ENCODE results near the gene WDR46. TPM values are rescaled to one million over a fixed set of nuclear protein-coding genes. Genes with fewer than 3 reads are reported as not detected.

WDR46 gene
- total RNA-seq, 4 donors from 2014 or later: 25.0 to 87.2 (median 55.8) TPM

GRCh38 chr6:33279971-33280511 is 9.0 kb downstream of the WDR46 start:
- peaks cover 15 to 34% (median 26%) of the 10 kb centered on the region in 4 donors for H3K4me1 ChIP-seq
- DNase-seq: no peak
- TF ChIP-seq CTCF (IDR thresholded peaks at IDR 0.05) (peak; percentile 11 to 67 (median 41)), EP300 (IDR thresholded peaks at IDR 0.05; ENCODE audit: low read depth) (no peak)
- H3K27me3 ChIP-seq: no peaks in the 10 kb centered on the region
- in situ Hi-C loops (cut with MboI; ENCODE audit: low pct_ligation_motif_present in 1 of 4, low pct_unique_long_range_greater_than_20kb in 1 of 4, low sequenced_read_pairs in 3 of 4): no loop called here
- no peak overlapping the region for H3K4me3 ChIP-seq
- no peak overlapping the region for H3K27ac ChIP-seq
- H3K9me3 ChIP-seq: no peaks in the 10 kb centered on the region
- 67% methylated on average over 4 of the region's 5 CpGs; no CpG with 5 or more reads in 1 of the 2 donors for WGBS, 2 donors (ENCODE audit: low coverage in 1 of 2)
- H3K36me3 ChIP-seq: no peaks in the 10 kb centered on the region
- intact Hi-C loops (cut with DNase I; ENCODE audit: low total_unique reads): no loop called here

GRCh38 chr6:33279257-33279695 is 9.8 kb downstream of the WDR46 start:
- no peaks in the 10 kb centered on the region for H3K36me3 ChIP-seq

GRCh38 chr6:33278810-33279209 is 10.2 kb downstream of the WDR46 start:
- in situ Hi-C loops (cut with MboI; ENCODE audit: low pct_ligation_motif_present in 1 of 4, low pct_unique_long_range_greater_than_20kb in 1 of 4, low sequenced_read_pairs in 3 of 4) (no loop called here), intact Hi-C loops (cut with DNase I; ENCODE audit: low total_unique reads) (no loop called here)
- H3K27ac ChIP-seq: peak overlapping the region in 1 of 4 donors; percentile 91
- TF ChIP-seq CTCF (IDR thresholded peaks at IDR 0.05) (no peak), POLR2A (IDR thresholded peaks at IDR 0.05) (no peak), EP300 (IDR thresholded peaks at IDR 0.05; ENCODE audit: low read depth) (no peak), POLR2AphosphoS5 (IDR thresholded peaks at IDR 0.05) (no peak)
- no peaks in the 10 kb centered on the region for H3K9me3 ChIP-seq
- H3K36me3 ChIP-seq: no peaks in the 10 kb centered on the region
- H3K4me1 ChIP-seq: peaks cover 23 to 46% (median 38%) of the 10 kb centered on the region in 4 donors
- no peak for DNase-seq
- no peaks in the 10 kb centered on the region for H3K27me3 ChIP-seq
- WGBS, 2 donors (ENCODE audit: low coverage in 1 of 2): 97% methylated on average over 3 of the region's 3 CpGs; no CpG with 5 or more reads in 1 of the 2 donors
- no peak overlapping the region for H3K4me3 ChIP-seq

More at GRCh38 chr6:33279257-33279695, 9.8 kb downstream of the WDR46 start:
- TF ChIP-seq EP300 (IDR thresholded peaks at IDR 0.05; ENCODE audit: low read depth) (no peak), POLR2AphosphoS5 (IDR thresholded peaks at IDR 0.05) (no peak), POLR2A (IDR thresholded peaks at IDR 0.05) (no peak), CTCF (IDR thresholded peaks at IDR 0.05) (no peak)
- intact Hi-C loops (cut with DNase I; ENCODE audit: low total_unique reads): no loop called here
- Histone ChIP-seq H3K4me1 (peaks cover 18 to 42% (median 34%) of the 10 kb centered on the region in 4 donors), H3K27me3 (no peaks in the 10 kb centered on the region), H3K4me3 (no peak overlapping the region), H3K9me3 (no peaks in the 10 kb centered on the region), H3K27ac (no peak overlapping the region)
- in situ Hi-C loops (cut with MboI; ENCODE audit: low pct_ligation_motif_present in 1 of 4, low pct_unique_long_range_greater_than_20kb in 1 of 4, low sequenced_read_pairs in 3 of 4): no loop called here
- no peak for DNase-seq
- 75% methylated on average over 13 of the region's 13 CpGs; no CpG with 5 or more reads in 1 of the 2 donors for WGBS, 2 donors (ENCODE audit: low coverage in 1 of 2)

- no peak overlapping the region for H3K4me3 ChIP-seq
- peak overlapping the region; percentile 91 to 98 (median 94) for H3K27ac ChIP-seq
- TF ChIP-seq CTCF (IDR thresholded peaks at IDR 0.05) (no peak), EP300 (IDR thresholded peaks at IDR 0.05; ENCODE audit: low read depth) (no peak), POLR2A (IDR thresholded peaks at IDR 0.05) (no peak)
- no peaks in the 10 kb centered on the region for H3K36me3 ChIP-seq
- H3K4me1 ChIP-seq: peaks cover 24 to 51% (median 43%) of the 10 kb centered on the region in 4 donors
- 92% methylated on average over 8 of the region's 9 CpGs; no CpG with 5 or more reads in 1 of the 2 donors for WGBS, 2 donors (ENCODE audit: low coverage in 1 of 2)
- intact Hi-C loops (cut with DNase I; ENCODE audit: low total_unique reads): no loop called here
- H3K27me3 ChIP-seq: no peaks in the 10 kb centered on the region
- DNase-seq: no peak
- in situ Hi-C loops (cut with MboI; ENCODE audit: low pct_ligation_motif_present in 1 of 4, low pct_unique_long_range_greater_than_20kb in 1 of 4, low sequenced_read_pairs in 3 of 4): no loop called here
- H3K9me3 ChIP-seq: no peaks in the 10 kb centered on the region
Observed at GRCh38 chr6:33278392-33278741, 10.7 kb downstream of the WDR46 start.
